ENCODE data around the gene NOP56. TPM values are rescaled to one million over a fixed set of nuclear protein-coding genes. Genes with fewer than 3 reads are reported as not detected.

NOP56 gene
- total and polyA plus RNA-seq, 2 donors (not counting 3 experiments of a cell fraction or from before 2014, with no cell fraction given): 151 to 329 TPM

DNA sequence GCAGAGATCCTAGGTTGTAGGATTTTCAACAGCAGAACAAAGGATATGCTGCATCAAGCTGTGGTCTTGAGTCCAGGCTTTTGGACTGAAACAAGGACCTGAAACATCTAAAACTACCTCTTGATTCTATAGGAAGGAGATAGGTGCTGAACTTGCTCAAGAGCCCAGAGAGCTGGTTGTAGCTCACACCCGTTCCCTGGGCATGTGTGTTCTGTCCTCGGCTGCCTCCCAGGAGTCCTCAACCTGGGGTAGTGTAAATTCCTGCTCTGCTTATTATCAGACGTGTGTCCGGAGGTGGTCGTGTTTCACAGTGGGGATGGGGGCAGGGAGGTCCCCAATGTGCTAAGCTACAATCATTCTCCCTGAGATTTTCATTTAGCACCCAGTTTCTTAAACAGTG is 4.8 kb downstream of the NOP56 start:
- Histone ChIP-seq H3K4me2 (ENCODE audit: insufficient read depth, low read length) (no peak overlapping the region), H3K4me3 (replicated peaks in 1 of 3; ENCODE audit: insufficient read depth in 1 of 3, low read depth in 1 of 3, low read length in 3 of 3) (no peak overlapping the region), H3K9ac (replicated peaks; ENCODE audit: extremely low read depth, insufficient read depth, low read length) (no peak overlapping the region), H3K9me1 (replicated peaks; ENCODE audit: control insufficient read depth, extremely low read depth, insufficient read depth, low read length) (no peaks in the 10 kb centered on the region), H2AFZ (ENCODE audit: low read depth, low read length) (no peak overlapping the region), H3K79me2 (ENCODE audit: control insufficient read depth, insufficient read depth, low read length) (peaks cover 51% of the 10 kb centered on the region), H3K4me1 (ENCODE audit: control insufficient read depth, extremely low read depth, insufficient read depth, low read length) (peaks cover 17% of the 10 kb centered on the region), H3K9me3 (replicated peaks; ENCODE audit: control insufficient read depth, insufficient read depth, low read length) (no peaks in the 10 kb centered on the region), H3K36me3 (ENCODE audit: control insufficient read depth in 2 of 2, extremely low read depth in 1 of 2, insufficient read depth in 2 of 2, low read length in 2 of 2) (peaks cover 33 to 57% of the 10 kb centered on the region in 2 experiments), H3K27ac (ENCODE audit: insufficient read depth, low read depth, low read length) (no peak overlapping the region), H4K20me1 (replicated peaks; ENCODE audit: control insufficient read depth, extremely low read depth, insufficient read depth, low read length) (peaks cover 3% of the 10 kb centered on the region), H3K27me3 (ENCODE audit: control insufficient read depth in 2 of 2, insufficient read depth in 2 of 2, low read length in 2 of 2) (no peaks in the 10 kb centered on the region)
- DNase-seq (ENCODE audit: low read depth, low spot score) (no peak), FAIRE-seq (no peak)
- POLR2A ChIA-PET: no interaction called here
- no peak for TF ChIP-seq MYC (IDR thresholded peaks at IDR 0.05; ENCODE audit: low read depth, low read length)
- TF ChIP-seq, protein P1, sequence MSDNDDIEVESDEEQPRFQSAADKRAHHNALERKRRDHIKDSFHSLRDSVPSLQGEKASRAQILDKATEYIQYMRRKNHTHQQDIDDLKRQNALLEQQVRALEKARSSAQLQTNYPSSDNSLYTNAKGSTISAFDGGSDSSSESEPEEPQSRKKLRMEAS (IDR thresholded peaks at IDR 0.05; ENCODE audit: insufficient read depth, insufficient read length): no peak
- TF ChIP-seq EZH2 (IDR thresholded peaks at IDR 0.05; ENCODE audit: borderline replicate concordance, low read depth, low read length, severe bottlenecking): no peak
- TF ChIP-seq JUN (IDR thresholded peaks at IDR 0.05; ENCODE audit: borderline replicate concordance, insufficient read depth, insufficient read length, low read depth): no peak
- peak; percentile 43 for TF ChIP-seq POLR2AphosphoS5 (IDR thresholded peaks at IDR 0.05; ENCODE audit: insufficient read depth, low read depth, low read length)
- no peak for TF ChIP-seq FOS (IDR thresholded peaks at IDR 0.05; ENCODE audit: borderline replicate concordance, insufficient read depth, low read length)
- TF ChIP-seq POLR2A (IDR thresholded peaks at IDR 0.05; ENCODE audit: low read depth, low read length): peak; percentile 52
- dilution Hi-C loops (cut with MboI; ENCODE audit: extremely low pct_ligation_motif_present, low sequenced_read_pairs) (no loop called here), intact Hi-C loops (cut with micrococcal nuclease) (loop anchor here (10.0 kb wide), 1 partner anchor 552 kb away; the partner anchor contains the start of gene STK35)
- CTCF ChIA-PET: interaction anchor here (1.2 kb wide), 1 partner anchor 10 kb away, joined by 3 read pairs; no protein-coding TSS in a partner anchor
- BruUV-seq (replicated peaks): no TSS peak

DNA sequence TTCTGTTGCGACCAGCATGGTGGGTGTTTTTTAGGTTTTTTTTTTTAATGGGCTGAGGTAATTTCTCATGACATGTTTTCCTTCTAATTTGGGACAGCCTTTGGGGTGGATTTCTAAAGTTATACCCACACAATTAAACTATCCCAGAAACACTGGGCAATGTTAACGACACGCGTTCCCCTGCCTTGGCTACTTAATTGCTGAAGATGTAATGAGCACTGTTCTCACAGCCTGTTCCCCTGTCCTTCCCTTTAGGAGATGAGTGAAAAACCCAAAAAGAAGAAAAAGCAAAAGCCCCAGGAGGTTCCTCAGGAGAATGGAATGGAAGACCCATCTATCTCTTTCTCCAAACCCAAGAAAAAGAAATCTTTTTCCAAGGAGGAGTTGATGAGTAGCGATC is 5.2 kb downstream of the NOP56 start:
- Histone ChIP-seq H4K20me1 (replicated peaks; ENCODE audit: control insufficient read depth, extremely low read depth, insufficient read depth, low read length) (peaks cover 3% of the 10 kb centered on the region), H3K9ac (replicated peaks; ENCODE audit: extremely low read depth, insufficient read depth, low read length) (no peak overlapping the region), H3K27me3 (ENCODE audit: control insufficient read depth in 2 of 2, insufficient read depth in 2 of 2, low read length in 2 of 2) (no peaks in the 10 kb centered on the region), H3K27ac (ENCODE audit: insufficient read depth, low read depth, low read length) (no peak overlapping the region), H3K4me1 (ENCODE audit: control insufficient read depth, extremely low read depth, insufficient read depth, low read length) (peaks cover 17% of the 10 kb centered on the region), H3K79me2 (ENCODE audit: control insufficient read depth, insufficient read depth, low read length) (peaks cover 48% of the 10 kb centered on the region), H3K36me3 (ENCODE audit: control insufficient read depth in 2 of 2, extremely low read depth in 1 of 2, insufficient read depth in 2 of 2, low read length in 2 of 2) (peaks cover 33 to 57% of the 10 kb centered on the region in 2 experiments), H3K9me3 (replicated peaks; ENCODE audit: control insufficient read depth, insufficient read depth, low read length) (no peaks in the 10 kb centered on the region), H3K4me2 (ENCODE audit: insufficient read depth, low read length) (no peak overlapping the region), H3K9me1 (replicated peaks; ENCODE audit: control insufficient read depth, extremely low read depth, insufficient read depth, low read length) (no peaks in the 10 kb centered on the region), H2AFZ (ENCODE audit: low read depth, low read length) (no peak overlapping the region), H3K4me3 (replicated peaks in 1 of 3; ENCODE audit: insufficient read depth in 1 of 3, low read depth in 1 of 3, low read length in 3 of 3) (no peak overlapping the region)
- DNase-seq (ENCODE audit: low read depth, low spot score) (no peak), FAIRE-seq (no peak)
- ChIA-PET CTCF (no interaction called here), POLR2A (no interaction called here)
- TF ChIP-seq MYC (IDR thresholded peaks at IDR 0.05; ENCODE audit: low read depth, low read length): no peak
- no TSS peak for BruUV-seq (replicated peaks)
- intact Hi-C loops (cut with micrococcal nuclease) (loop anchor here (10.0 kb wide), 1 partner anchor 553 kb away; the partner anchor contains the start of gene STK35), dilution Hi-C loops (cut with MboI; ENCODE audit: extremely low pct_ligation_motif_present, low sequenced_read_pairs) (no loop called here)

Measured in endothelial cell of umbilical vein (primary cell).